Keratinocyte (primary cell): ENCODE results near the gene S100A2. TPM values are rescaled to one million over a fixed set of nuclear protein-coding genes. Genes with fewer than 3 reads are reported as not detected.
A peak's percentile ranks its signal among the peaks of the same experiment; 100 is the strongest.

Experiments used
- DNase-seq: peaks from one replicate; pipeline ENCODE4 v3.0.0-alpha.2; 2011; ENCODE audit warnings: low read depth, missing footprints, low spot score
- FAIRE-seq: peaks from 2 replicates; lab custom pipeline; 2011; peaks lifted over from hg19 to GRCh38; lab: Jason Lieb, UNC
- H2AFZ ChIP-seq: 2 replicates; pipeline ENCODE4 v1.6.0; 2012; ENCODE audit warnings: low read length, control low read depth, inconsistent platforms; ENCODE audit not compliant: control insufficient read depth
- H3K27ac ChIP-seq: 2 replicates; pipeline ENCODE4 v1.5.1; 2011; ENCODE audit warnings: low read length; ENCODE audit not compliant: control insufficient read depth, insufficient read depth
- H3K27me3 ChIP-seq: 3 replicates; pipeline ENCODE4 v1.6.0; 2011; ENCODE audit warnings: low read length; ENCODE audit not compliant: control insufficient read depth, insufficient read depth; ENCODE audit errors: extremely low read depth
- H3K36me3 ChIP-seq, 2 experiments: 2 replicates in 1 of 2; 3 replicates in 1 of 2; pipeline ENCODE4 v1.5.1; 2011; ENCODE audit warnings: low read length in 2 of 2, mild to moderate bottlenecking in 1 of 2; ENCODE audit not compliant: control insufficient read depth in 2 of 2, insufficient read depth in 2 of 2; ENCODE audit errors: extremely low read depth in 1 of 2
- H3K4me1 ChIP-seq: 3 replicates; pipeline ENCODE4 v1.5.1; 2011; ENCODE audit warnings: low read length; ENCODE audit not compliant: control insufficient read depth, insufficient read depth; ENCODE audit errors: extremely low read depth
- H3K4me2 ChIP-seq: 3 replicates; pipeline ENCODE4 v1.6.0; 2011; ENCODE audit warnings: low read depth, low read length; ENCODE audit not compliant: control insufficient read depth, insufficient read depth; ENCODE audit errors: extremely low read depth
- H3K4me3 ChIP-seq, 3 experiments: fragments of 200-600 bp in 1 of 3; sonication (generic) in 1 of 3; 2 replicates in 2 of 3; 3 replicates in 1 of 3; pipeline ENCODE4 v1.5.1; 2011 to 2016; ENCODE audit warnings: low read length in 3 of 3, mild to moderate bottlenecking in 3 of 3, control low read depth in 2 of 3, inconsistent platforms in 1 of 3, low read depth in 1 of 3, mixed read lengths in 1 of 3, mixed run types in 1 of 3, moderate library complexity in 1 of 3; ENCODE audit not compliant: control insufficient read depth in 2 of 3, insufficient read depth in 2 of 3; ENCODE audit errors: extremely low read depth in 1 of 3
- H3K79me2 ChIP-seq: 2 replicates; pipeline ENCODE4 v1.6.0; 2012; ENCODE audit warnings: low read length; ENCODE audit not compliant: control insufficient read depth, insufficient read depth
- H3K9ac ChIP-seq: 3 replicates; pipeline ENCODE4 v1.6.0; 2011; ENCODE audit warnings: low read length; ENCODE audit not compliant: control insufficient read depth, insufficient read depth; ENCODE audit errors: extremely low read depth
- H3K9me1 ChIP-seq: 3 replicates; pipeline ENCODE4 v1.6.0; 2011; ENCODE audit warnings: low read length; ENCODE audit not compliant: control insufficient read depth, insufficient read depth; ENCODE audit errors: extremely low read depth
- H3K9me3 ChIP-seq: 2 replicates; pipeline ENCODE4 v1.5.1; 2012; ENCODE audit warnings: low read depth, low read length; ENCODE audit not compliant: control insufficient read depth
- H4K20me1 ChIP-seq: 3 replicates; pipeline ENCODE4 v1.6.0; 2011; ENCODE audit warnings: low read length; ENCODE audit not compliant: control insufficient read depth, insufficient read depth; ENCODE audit errors: extremely low read depth
- CTCF ChIP-seq, 3 experiments: IDR thresholded peaks in 1 of 3; conservative IDR thresholded peaks in 1 of 3; optimal IDR thresholded peaks in 1 of 3; 2 replicates in 2 of 3; 3 replicates in 1 of 3; pipeline versions ENCODE3 to v1.5.1; 2011; ENCODE audit warnings: low read length in 3 of 3, mild to moderate bottlenecking in 3 of 3, moderate library complexity in 2 of 3, control low read depth in 1 of 3, inconsistent platforms in 1 of 3; ENCODE audit not compliant: insufficient read depth in 2 of 3; ENCODE audit errors: extremely low read depth in 1 of 3
- EZH2 ChIP-seq: IDR thresholded peaks from one replicate; pipeline ENCODE4 v1.6.1; 2012; ENCODE audit warnings: inconsistent platforms, mild to moderate bottlenecking, low read length, moderate library complexity
- dilution Hi-C: fragments of 300-500 bp; cut with MboI; formaldehyde crosslinking; loops from one replicate; pipeline ENCODE4 v1.7.0; 2020; ENCODE audit warnings: low sequenced_read_pairs; ENCODE audit not compliant: extremely low pct_ligation_motif_present
- polyA plus RNA-seq, 5 experiments: library from polyadenylated mRNA; depleted of rRNA in 3 of 5; stranded (reverse) in 3 of 5; stranded (forward) in 1 of 5; unstranded in 1 of 5; fragments of >200 nt; gene quantifications; 1 replicate in 1 of 5; 2 replicates in 3 of 5; 3 replicates in 1 of 5; pipeline versions ENCODE4 v1.2.1 to v1.2.3, GENCODE V29; 2011 to 2012; ENCODE audit warnings: missing spikeins in 2 of 5, low read depth in 1 of 5, low replicate concordance in 1 of 5

Gene S100A2
- polyA plus RNA-seq, 1 donor (not counting 4 experiments of a cell fraction or from before 2014, with no cell fraction given): 12,757 TPM

- no peaks in the 10 kb centered on the region for H3K9me3 ChIP-seq
- H3K4me3 ChIP-seq: no peak overlapping the region
- H3K4me2 ChIP-seq: no peak overlapping the region
- DNase-seq: no peak
- no peak overlapping the region for H2AFZ ChIP-seq
- no peak overlapping the region for H3K9ac ChIP-seq
- dilution Hi-C loops: no loop called here
- H3K9me1 ChIP-seq: no peaks in the 10 kb centered on the region
- TF ChIP-seq EZH2 (no peak), CTCF (optimal IDR thresholded peaks at IDR 0.05 in 1 of 3, IDR thresholded peaks at IDR 0.05 in 1 of 3, conservative IDR thresholded peaks at IDR 0.05 in 1 of 3; ENCODE audit: extremely low read depth in 1 of 3, insufficient read depth in 2 of 3, low read length in 3 of 3) (no peak)
- no peaks in the 10 kb centered on the region for H3K36me3 ChIP-seq
- no peak overlapping the region for H3K27ac ChIP-seq
- no peak for FAIRE-seq
- no peaks in the 10 kb centered on the region for H3K79me2 ChIP-seq
- H4K20me1 ChIP-seq: no peaks in the 10 kb centered on the region
- no peaks in the 10 kb centered on the region for H3K27me3 ChIP-seq
- peaks cover 25% of the 10 kb centered on the region for H3K4me1 ChIP-seq
These were observed 52.0 kb downstream of the S100A2 start for GRCh38 chr1:153513666-153514065.

GRCh38 chr1:153513023-153513422, 52.6 kb downstream of the S100A2 start:
- no peak for TF ChIP-seq EZH2
- TF ChIP-seq CTCF (optimal IDR thresholded peaks at IDR 0.05 in 1 of 3, IDR thresholded peaks at IDR 0.05 in 1 of 3, conservative IDR thresholded peaks at IDR 0.05 in 1 of 3; ENCODE audit: extremely low read depth in 1 of 3, insufficient read depth in 2 of 3, low read length in 3 of 3): peak in 1 of 3 experiments; percentile 54
- H3K27me3 ChIP-seq: no peaks in the 10 kb centered on the region
- no peaks in the 10 kb centered on the region for H4K20me1 ChIP-seq
- no peaks in the 10 kb centered on the region for H3K79me2 ChIP-seq
- no peak overlapping the region for H3K27ac ChIP-seq
- FAIRE-seq: no peak
- no peak for DNase-seq
- no peak overlapping the region for H3K4me2 ChIP-seq
- dilution Hi-C loops: no loop called here
- H3K9ac ChIP-seq: no peak overlapping the region
- no peaks in the 10 kb centered on the region for H3K9me1 ChIP-seq
- no peaks in the 10 kb centered on the region for H3K36me3 ChIP-seq
- H3K9me3 ChIP-seq: no peaks in the 10 kb centered on the region
- peaks cover 29% of the 10 kb centered on the region for H3K4me1 ChIP-seq
- H3K4me3 ChIP-seq: no peak overlapping the region
- no peak overlapping the region for H2AFZ ChIP-seq

Other genes with a start within 250 kb of the S100A2 start
- gene PGLYRP4, start 217.0 kb downstream of the S100A2 start, polyA plus RNA-seq: 2.4 to 21.6 TPM (median 3.8 TPM) in 3 replicates
- 238 to 1,827 TPM (median 297 TPM) in 3 replicates for gene S100A9, start 208.0 kb downstream of the S100A2 start, polyA plus RNA-seq
- 0.65 to 6.3 TPM (median 1.5 TPM) in 3 replicates for gene S100A12, start 190.2 kb downstream of the S100A2 start, polyA plus RNA-seq
- 99.7 to 1,918 TPM (median 403 TPM) in 3 replicates for gene S100A8, start 174.8 kb downstream of the S100A2 start, polyA plus RNA-seq
- gene S100A7A, start 149.3 kb downstream of the S100A2 start, polyA plus RNA-seq: 0.01 TPM in 1 of 3 replicates, not detected in the others
- 13.1 to 31.2 TPM (median 16.0 TPM) in 3 replicates for gene S100A7, start 105.2 kb downstream of the S100A2 start, polyA plus RNA-seq
- 1,608 to 5,801 TPM (median 2,598 TPM) in 3 replicates for gene S100A6, start 29.9 kb downstream of the S100A2 start, polyA plus RNA-seq
- 0.20 to 0.76 TPM (median 0.24 TPM) in 3 replicates for gene S100A5, start 24.9 kb downstream of the S100A2 start, polyA plus RNA-seq
- gene S100A4, start 20.0 kb downstream of the S100A2 start, polyA plus RNA-seq: 21.4 to 40.2 TPM (median 26.7 TPM) in 3 replicates
- gene S100A3, start 16.6 kb downstream of the S100A2 start, polyA plus RNA-seq: 12.6 to 24.0 TPM (median 15.1 TPM) in 3 replicates
- 1,620 to 2,357 TPM (median 2,299 TPM) in 3 replicates for gene S100A16, start 47.3 kb upstream of the S100A2 start, polyA plus RNA-seq
- 1,249 to 1,646 TPM (median 1,394 TPM) in 3 replicates for gene S100A14, start 50.5 kb upstream of the S100A2 start, polyA plus RNA-seq
- 215 to 276 TPM (median 228 TPM) in 3 replicates for gene S100A13, start 61.7 kb upstream of the S100A2 start, polyA plus RNA-seq
- 0.12 to 0.15 TPM in 2 of 3 replicates, not detected in the other for gene S100A1, start 62.6 kb upstream of the S100A2 start, polyA plus RNA-seq
- 46.7 to 68.6 TPM (median 56.0 TPM) in 3 replicates for gene CHTOP, start 68.2 kb upstream of the S100A2 start, polyA plus RNA-seq
- gene SNAPIN, start 92.9 kb upstream of the S100A2 start, polyA plus RNA-seq: 48.6 to 52.1 TPM (median 49.4 TPM) in 3 replicates
- gene ILF2, start 105.1 kb upstream of the S100A2 start, polyA plus RNA-seq: 185 to 256 TPM (median 232 TPM) in 3 replicates
- gene NPR1, start 112.8 kb upstream of the S100A2 start, polyA plus RNA-seq: not detected in 3 replicates
- gene INTS3, start 162.2 kb upstream of the S100A2 start, polyA plus RNA-seq: 24.6 to 34.5 TPM (median 26.0 TPM) in 3 replicates
- gene SLC27A3, start 209.6 kb upstream of the S100A2 start, polyA plus RNA-seq: 7.4 to 9.6 TPM (median 8.2 TPM) in 3 replicates